Ovary (tissue), 9 donors: ENCODE data around the gene GRK2. TPM values are rescaled to one million over a fixed set of nuclear protein-coding genes. Genes with fewer than 3 reads are reported as not detected.

ENCODE experiments used
- DNase-seq, 5 donors: peaks; one replicate each; pipeline ENCODE4 v3.0.0-alpha.2; 2019 to 2020
- H3K27ac ChIP-seq, 2 donors: fragments of 200-600 bp; one replicate each; pipeline versions ENCODE4 v1.5.1 to v1.8.0; 2019 to 2022
- H3K27me3 ChIP-seq: fragments of 200-600 bp; one replicate; pipeline ENCODE4 v1.8.0; 2022
- H3K36me3 ChIP-seq: fragments of 200-600 bp; sonication (generic); one replicate; pipeline ENCODE4 v1.5.1; 2019
- H3K4me1 ChIP-seq: one replicate; pipeline ENCODE4 v1.8.1; 2013; ENCODE audit warnings: mild to moderate bottlenecking, moderate library complexity; ENCODE audit not compliant: insufficient read depth
- H3K4me3 ChIP-seq: fragments of 200-600 bp; sonication (generic); one replicate; pipeline ENCODE4 v1.5.1; 2017
- H3K9me3 ChIP-seq, 2 donors: fragments of 200-600 bp in 1 of 2; sonication (generic) in 1 of 2; one replicate each; pipeline versions ENCODE4 v1.5.1 to v1.8.1; 2013 to 2019; ENCODE audit warnings: mild to moderate bottlenecking in 1 of 2, moderate library complexity in 1 of 2
- EP300 ChIP-seq: sonication (generic); formaldehyde crosslinking; IDR thresholded peaks from one replicate; pipeline ENCODE4 v1.6.1; 2017; ENCODE audit warnings: antibody characterized with exemption
- POLR2A ChIP-seq: fragments of 450-650 bp; IDR thresholded peaks from one replicate; pipeline ENCODE4 v1.6.1; 2017; ENCODE audit warnings: antibody characterized with exemption, mild to moderate bottlenecking, moderate library complexity
- WGBS, 3 donors: extraction: QIAGEN DNeasy Blood & Tissue Kit in 1 of 3; methylation state at CpG; one replicate each; pipeline versions ENCODE4 v1.1.5 to v1.1.7; 2013 to 2017; 5-methylcytosine and 5-hydroxymethylcytosine counted together
- intact Hi-C, 4 donors: fragments of 100-400 bp; cut with DNase I; formaldehyde crosslinking; loops; one replicate each; pipeline versions ENCODE4 v1.11.0 to v1.15.1; 2022 to 2023
- polyA plus RNA-seq, 2 donors: library from polyadenylated mRNA; stranded (reverse); fragments of 200-250 nt in 1 of 2; fragments of 350-450 nt in 1 of 2; fragmentation: Illumina TruSeq in 1 of 2; extraction: RNeasy Lipid Tissue Mini Kit (QIAGEN cat#74804) in 1 of 2; gene quantifications; one replicate each; pipeline ENCODE4 v1.2.3, GENCODE V29; 2013 to 2014
- total RNA-seq, 7 donors: library from RNA; depleted of rRNA in 2 of 7; stranded (reverse); fragments of >200 nt in 2 of 7; fragmentation: NEBNext Ultra II Directional in 3 of 7; extraction: Animal tissue kit (Norgen Biotek cat#: 25700) in 3 of 7; gene quantifications; one replicate each; pipeline versions ENCODE4 v1.1.0 to v1.2.4, GENCODE V29; 2016 to 2023
- TF ChIP-seq, protein P1 (sequence below), 3 donors: fragments of 450-650 bp in 2 of 3; fragments of 200-600 bp in 1 of 3; IDR thresholded peaks; one replicate each; pipeline versions ENCODE4 v1.5.1 to v1.8.0; 2016 to 2022; ENCODE audit warnings: antibody characterized with exemption in 3 of 3, mild to moderate bottlenecking in 1 of 3
- donor health status: DM: no; HTN: no; CAD: no; lungs with moderate emphysema.
- donor health status: DM: no; HTN: no; CAD: no.
- donor health status: Bipolar disorder and iron deficiency.
- donor health status: DM: yes; HTN: yes; CAD: no.
- donor health status: DM: no; HTN: no; CAD: no.
- donor health status: DM: yes; HTN: yes; CAD: no.

The GRK2 gene
- total and polyA plus RNA-seq, 9 donors = 21.5 to 58.1 (median 40.5) TPM

DNA sequence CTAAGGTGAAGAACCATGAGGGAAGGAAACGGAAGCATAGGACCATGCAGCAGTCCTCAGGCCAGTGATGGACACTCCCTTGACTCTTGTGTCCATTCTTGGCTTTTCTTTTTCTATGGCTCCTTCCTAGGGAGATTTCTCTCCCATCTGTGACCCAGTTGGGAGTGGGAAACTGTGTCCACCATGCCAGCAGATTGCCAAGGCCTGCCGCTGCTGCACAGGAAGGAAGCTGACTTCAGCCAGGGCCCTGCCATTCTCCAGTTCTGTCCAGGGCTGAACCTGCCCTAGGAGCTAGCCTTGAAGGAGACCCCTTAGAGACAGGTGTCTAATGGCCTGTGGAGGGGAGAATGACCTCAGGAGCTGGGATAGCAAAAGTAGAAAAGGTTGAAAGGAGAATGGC is 54.4 kb downstream of the GRK2 start:
- Histone ChIP-seq H3K27ac (no peak overlapping the region), H3K27me3 (no peaks in the 10 kb centered on the region), H3K4me1 (peaks cover 2% of the 10 kb centered on the region), H3K9me3 (no peaks in the 10 kb centered on the region), H3K4me3 (no peak overlapping the region), H3K36me3 (no peaks in the 10 kb centered on the region)
- no peak for TF ChIP-seq EP300
- TF ChIP-seq, protein P1, sequence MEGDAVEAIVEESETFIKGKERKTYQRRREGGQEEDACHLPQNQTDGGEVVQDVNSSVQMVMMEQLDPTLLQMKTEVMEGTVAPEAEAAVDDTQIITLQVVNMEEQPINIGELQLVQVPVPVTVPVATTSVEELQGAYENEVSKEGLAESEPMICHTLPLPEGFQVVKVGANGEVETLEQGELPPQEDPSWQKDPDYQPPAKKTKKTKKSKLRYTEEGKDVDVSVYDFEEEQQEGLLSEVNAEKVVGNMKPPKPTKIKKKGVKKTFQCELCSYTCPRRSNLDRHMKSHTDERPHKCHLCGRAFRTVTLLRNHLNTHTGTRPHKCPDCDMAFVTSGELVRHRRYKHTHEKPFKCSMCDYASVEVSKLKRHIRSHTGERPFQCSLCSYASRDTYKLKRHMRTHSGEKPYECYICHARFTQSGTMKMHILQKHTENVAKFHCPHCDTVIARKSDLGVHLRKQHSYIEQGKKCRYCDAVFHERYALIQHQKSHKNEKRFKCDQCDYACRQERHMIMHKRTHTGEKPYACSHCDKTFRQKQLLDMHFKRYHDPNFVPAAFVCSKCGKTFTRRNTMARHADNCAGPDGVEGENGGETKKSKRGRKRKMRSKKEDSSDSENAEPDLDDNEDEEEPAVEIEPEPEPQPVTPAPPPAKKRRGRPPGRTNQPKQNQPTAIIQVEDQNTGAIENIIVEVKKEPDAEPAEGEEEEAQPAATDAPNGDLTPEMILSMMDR (IDR thresholded peaks at IDR 0.05) = no peak
- no peak for TF ChIP-seq POLR2A
- DNase-seq = no peak
- intact Hi-C loops = loop anchor here in 1 of 4 donors (10.0 kb wide), 1 partner anchor 256 kb away; no protein-coding TSS in a partner anchor
- WGBS, 3 donors = 89 to 96% (median 93%) methylated on average over 2 of the region's 2 CpGs

DNA sequence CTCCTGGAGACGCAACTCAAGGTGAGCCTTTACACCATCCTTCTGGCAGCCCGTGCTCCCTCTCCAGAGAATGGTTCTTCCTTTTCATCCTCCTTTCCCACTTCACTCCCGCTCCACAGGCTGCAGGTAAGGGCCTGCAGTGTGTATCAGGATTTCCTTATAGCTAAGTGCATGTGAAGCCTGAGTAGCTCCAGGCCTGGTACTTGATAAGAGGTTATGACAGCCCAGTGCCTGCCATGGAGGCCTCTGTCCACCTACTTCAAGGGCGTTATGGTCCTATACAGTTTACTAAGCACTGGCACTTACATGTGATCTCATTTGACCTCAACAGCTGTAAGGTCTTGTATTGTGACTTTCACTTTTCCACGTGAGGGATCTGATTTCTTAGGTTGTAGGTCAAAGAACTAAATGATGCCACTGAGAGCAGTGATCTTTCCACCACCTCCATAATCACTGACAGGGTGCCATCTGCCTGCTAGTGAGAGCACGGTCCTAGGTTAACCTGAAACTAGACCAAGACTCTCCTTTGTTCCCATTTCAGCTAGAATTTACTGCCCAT is 55.1 kb downstream of the GRK2 start:
- no peaks in the 10 kb centered on the region for H3K9me3 ChIP-seq
- no peaks in the 10 kb centered on the region for H3K27me3 ChIP-seq
- no peak overlapping the region for H3K4me3 ChIP-seq
- intact Hi-C loops = loop anchor here in 1 of 4 donors (10.0 kb wide), 1 partner anchor 257 kb away; no protein-coding TSS in a partner anchor
- peaks cover 2% of the 10 kb centered on the region for H3K4me1 ChIP-seq
- TF ChIP-seq POLR2A (no peak), EP300 (no peak)
- TF ChIP-seq, protein P1 (IDR thresholded peaks at IDR 0.05) = no peak
- no peaks in the 10 kb centered on the region for H3K36me3 ChIP-seq
- no peak overlapping the region for H3K27ac ChIP-seq
- DNase-seq = no peak
- WGBS, 3 donors = 88 to 92% (median 91%) methylated on average over 6 of the region's 6 CpGs

DNA sequence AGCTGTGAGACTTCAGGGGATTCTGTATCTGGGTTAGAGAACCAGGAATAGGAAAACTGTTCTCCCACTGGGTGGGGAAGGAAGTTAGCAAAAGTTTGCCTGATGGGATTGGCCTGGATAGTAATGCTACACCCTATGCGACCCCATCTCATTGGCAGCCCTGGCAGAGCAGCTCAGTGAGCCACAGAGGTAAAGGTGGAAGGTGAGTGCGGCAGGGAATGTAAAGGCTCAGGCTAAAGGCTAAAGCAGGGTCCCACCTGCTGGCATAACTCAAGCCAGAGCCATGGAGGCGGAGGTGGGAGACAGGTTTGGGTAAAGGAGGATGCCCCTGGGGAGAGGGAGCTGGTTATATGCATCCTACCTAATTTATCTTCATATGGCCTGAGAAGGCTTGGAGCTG is 55.8 kb downstream of the GRK2 start:
- no peak overlapping the region for H3K27ac ChIP-seq
- no peaks in the 10 kb centered on the region for H3K27me3 ChIP-seq
- no peak for DNase-seq
- H3K9me3 ChIP-seq = no peaks in the 10 kb centered on the region
- H3K36me3 ChIP-seq = no peaks in the 10 kb centered on the region
- TF ChIP-seq EP300 (no peak), POLR2A (no peak)
- TF ChIP-seq, protein P1 (IDR thresholded peaks at IDR 0.05) = no peak
- H3K4me3 ChIP-seq = no peak overlapping the region
- intact Hi-C loops = loop anchor here in 1 of 4 donors (10.0 kb wide), 1 partner anchor 257 kb away; no protein-coding TSS in a partner anchor
- 96 to 98% (median 97%) methylated on average over 3 of the region's 3 CpGs for WGBS, 3 donors
- H3K4me1 ChIP-seq = peaks cover 2% of the 10 kb centered on the region

DNA sequence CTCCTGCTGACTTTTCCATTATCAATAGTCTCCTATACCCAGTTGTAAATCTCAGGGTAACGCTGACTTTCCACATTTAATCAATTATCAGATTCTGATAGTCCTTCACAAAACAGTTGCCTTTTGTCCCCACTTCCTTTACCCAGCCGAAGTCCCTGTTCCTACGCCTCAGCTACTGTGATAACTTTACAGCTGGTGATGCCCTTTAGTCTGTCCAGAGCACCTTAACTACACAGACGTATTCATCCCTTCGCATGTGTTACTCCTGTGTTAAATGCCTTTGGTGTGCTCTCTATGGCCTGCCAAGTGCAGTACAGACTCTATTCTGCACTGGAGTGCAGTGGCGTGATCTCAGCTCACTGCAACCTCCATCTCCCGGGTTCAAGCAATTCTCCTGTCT is 57.3 kb downstream of the GRK2 start:
- Histone ChIP-seq H3K4me1 (peaks cover 2% of the 10 kb centered on the region), H3K36me3 (no peaks in the 10 kb centered on the region), H3K4me3 (no peak overlapping the region), H3K27me3 (no peaks in the 10 kb centered on the region), H3K9me3 (no peaks in the 10 kb centered on the region), H3K27ac (no peak overlapping the region)
- TF ChIP-seq, protein P1 (IDR thresholded peaks at IDR 0.05) = no peak
- intact Hi-C loops = loop anchor here in 1 of 4 donors (10.0 kb wide), 1 partner anchor 259 kb away; no protein-coding TSS in a partner anchor
- DNase-seq = no peak
- 89 to 95% (median 89%) methylated on average over 7 of the region's 7 CpGs for WGBS, 3 donors
